HEK293 (cell line): ENCODE measurements around the gene PLCB1.

Experiments used
- CTCF ChIA-PET: fragments of 350-600 bp; formaldehyde crosslinking; extraction: SDS; loops from one replicate; lab custom pipeline; 2021; ENCODE audit warnings: antibody characterized with exemption; lab: Yijun Ruan, JAX
- POLR2A ChIA-PET: fragments of 300-600 bp; formaldehyde crosslinking; extraction: SDS; loops from one replicate; lab custom pipeline; 2020; ENCODE audit warnings: antibody characterized with exemption, inconsistent platforms; lab: Yijun Ruan, JAX
- H3K27ac ChIP-seq: fragments of 200-500 bp; sonication (Bioruptor generic); 2 replicates; pipeline ENCODE4 v1.5.1; 2014; ENCODE audit warnings: low read depth, low read length, control low read depth, inconsistent platforms; ENCODE audit errors: extremely low read depth
- H3K36me3 ChIP-seq, 2 experiments: fragments of 200-500 bp in 1 of 2; sonication (Bioruptor generic) in 1 of 2; 1 replicate in 1 of 2; 2 replicates in 1 of 2; pipeline ENCODE4 v1.5.1; 2014 to 2017; ENCODE audit warnings: inconsistent platforms in 2 of 2, low read length in 2 of 2; ENCODE audit not compliant: control insufficient read depth in 2 of 2, insufficient read depth in 1 of 2
- H3K4me1 ChIP-seq: fragments of 200-500 bp; sonication (Bioruptor generic); 2 replicates; pipeline ENCODE4 v1.5.1; 2014; ENCODE audit warnings: mild to moderate bottlenecking, low read length, inconsistent platforms; ENCODE audit not compliant: control insufficient read depth, insufficient read depth
- H3K4me3 ChIP-seq: 2 replicates; pipeline ENCODE4 v1.5.1; 2011; ENCODE audit warnings: low read depth, mild to moderate bottlenecking, control low read depth, low read length, moderate library complexity
- H3K9me3 ChIP-seq: fragments of 200-500 bp; sonication (Bioruptor generic); 2 replicates; pipeline ENCODE4 v1.5.1; 2014; ENCODE audit warnings: low read depth, low read length, inconsistent platforms; ENCODE audit not compliant: control insufficient read depth, insufficient read depth
- FEZF1 ChIP-seq: fragments of 450-650 bp; formaldehyde crosslinking; IDR thresholded peaks from 2 replicates; pipeline ENCODE4 v1.5.1; 2016; ENCODE audit warnings: missing biosample characterization, missing genetic modification characterization
- HOXA7 ChIP-seq: sonication (generic); formaldehyde crosslinking; IDR thresholded peaks from 2 replicates; pipeline ENCODE4 v1.8.1; 2022; ENCODE audit warnings: missing genetic modification reagents, borderline replicate concordance
- PATZ1 ChIP-seq: fragments of 450-650 bp; formaldehyde crosslinking; IDR thresholded peaks from 2 replicates; pipeline ENCODE4 v1.5.1; 2016; ENCODE audit warnings: missing biosample characterization, missing genetic modification characterization
- SP7 ChIP-seq: fragments of 450-650 bp; formaldehyde crosslinking; IDR thresholded peaks from 2 replicates; pipeline ENCODE4 v1.5.1; 2016; ENCODE audit warnings: missing biosample characterization, missing genetic modification characterization
- ZBTB20 ChIP-seq: fragments of 450-650 bp; formaldehyde crosslinking; IDR thresholded peaks from 2 replicates; pipeline ENCODE4 v1.5.1; 2016; ENCODE audit warnings: missing biosample characterization, missing genetic modification characterization
- ZBTB21 ChIP-seq: fragments of 450-650 bp; formaldehyde crosslinking; IDR thresholded peaks from 2 replicates; pipeline ENCODE4 v1.5.1; 2017; ENCODE audit warnings: missing biosample characterization, missing genetic modification characterization
- ZBTB6 ChIP-seq: fragments of 450-650 bp; formaldehyde crosslinking; IDR thresholded peaks from 2 replicates; pipeline ENCODE4 v1.5.1; 2017; ENCODE audit warnings: missing biosample characterization, missing genetic modification characterization
- ZBTB7A ChIP-seq: fragments of 450-650 bp; formaldehyde crosslinking; IDR thresholded peaks from 2 replicates; pipeline ENCODE4 v1.5.1; 2016; ENCODE audit warnings: low read depth, missing biosample characterization, missing genetic modification characterization
- ZBTB8A ChIP-seq: fragments of 450-650 bp; formaldehyde crosslinking; IDR thresholded peaks from 2 replicates; pipeline ENCODE4 v1.5.1; 2016; ENCODE audit warnings: missing biosample characterization, missing genetic modification characterization
- ZIC2 ChIP-seq: fragments of 450-650 bp; formaldehyde crosslinking; IDR thresholded peaks from 2 replicates; pipeline ENCODE4 v1.5.1; 2016; ENCODE audit warnings: missing biosample characterization, missing genetic modification characterization
- ZNF133 ChIP-seq: fragments of 450-650 bp; formaldehyde crosslinking; IDR thresholded peaks from 2 replicates; pipeline ENCODE4 v1.5.1; 2016; ENCODE audit warnings: missing biosample characterization, missing genetic modification characterization
- ZNF148 ChIP-seq: fragments of 450-650 bp; formaldehyde crosslinking; IDR thresholded peaks from 2 replicates; pipeline ENCODE4 v1.5.0; 2017; ENCODE audit warnings: missing biosample characterization, missing genetic modification characterization, borderline replicate concordance
- ZNF324 ChIP-seq: fragments of 450-650 bp; formaldehyde crosslinking; IDR thresholded peaks from 2 replicates; pipeline ENCODE4 v1.5.1; 2016; ENCODE audit warnings: missing biosample characterization, missing genetic modification characterization
- ZNF354C ChIP-seq: fragments of 450-650 bp; formaldehyde crosslinking; IDR thresholded peaks from 2 replicates; pipeline ENCODE4 v1.5.1; 2016; ENCODE audit warnings: missing biosample characterization, missing genetic modification characterization, low read depth, borderline replicate concordance
- ZNF521 ChIP-seq: fragments of 450-650 bp; formaldehyde crosslinking; IDR thresholded peaks from 2 replicates; pipeline ENCODE4 v1.5.1; 2017; ENCODE audit warnings: missing biosample characterization, mild to moderate bottlenecking, missing genetic modification characterization
- ZNF558 ChIP-seq: fragments of 450-650 bp; formaldehyde crosslinking; IDR thresholded peaks from 2 replicates; pipeline ENCODE4 v1.5.1; 2016; ENCODE audit warnings: missing biosample characterization, missing genetic modification characterization
- ZNF623 ChIP-seq: fragments of 450-650 bp; formaldehyde crosslinking; IDR thresholded peaks from 2 replicates; pipeline ENCODE4 v1.5.1; 2016; ENCODE audit warnings: missing biosample characterization, missing genetic modification characterization
- ZNF692 ChIP-seq: fragments of 450-650 bp; formaldehyde crosslinking; IDR thresholded peaks from 2 replicates; pipeline ENCODE4 v1.5.1; 2016; ENCODE audit warnings: missing biosample characterization, missing genetic modification characterization

Gene PLCB1

GRCh38 chr20:8284902-8285301, 152.8 kb downstream of the PLCB1 start:
- Histone ChIP-seq H3K36me3 (no peaks in the 10 kb centered on the region), H3K4me3 (no peak overlapping the region), H3K4me1 (no peaks in the 10 kb centered on the region), H3K9me3 (no peaks in the 10 kb centered on the region), H3K27ac (no peak overlapping the region)
- TF ChIP-seq ZBTB8A (tag by site-specific recombination) (no peak), ZNF133 (tag by site-specific recombination) (no peak), ZNF623 (tag by site-specific recombination) (no peak), PATZ1 (no peak), ZBTB20 (tag by site-specific recombination) (no peak), HOXA7 (CRISPR knock-in tag) (no peak), ZNF521 (tag by site-specific recombination) (no peak), ZIC2 (tag by site-specific recombination) (no peak), ZNF324 (tag by site-specific recombination) (no peak), ZNF558 (no peak), ZNF692 (tag by site-specific recombination) (no peak), ZNF354C (tag by site-specific recombination) (no peak)
- POLR2A ChIA-PET = no interaction called here
- CTCF ChIA-PET = no interaction called here

GRCh38 chr20:8287340-8287739, 155.3 kb downstream of the PLCB1 start:
- H3K4me1 ChIP-seq = no peaks in the 10 kb centered on the region
- CTCF ChIA-PET = interaction anchor here (0.5 kb wide), 1 partner anchor 248 kb away, joined by 3 read pairs; no protein-coding TSS in a partner anchor
- POLR2A ChIA-PET = no interaction called here

More at GRCh38 chr20:8287340-8287739, 155.3 kb downstream of the PLCB1 start:
- Histone ChIP-seq H3K27ac (no peak overlapping the region), H3K4me3 (no peak overlapping the region), H3K36me3 (no peaks in the 10 kb centered on the region), H3K9me3 (no peaks in the 10 kb centered on the region)
- peak; percentile 85 for TF ChIP-seq ZIC2 (tag by site-specific recombination)
- TF ChIP-seq ZBTB21 (tag by site-specific recombination) = no peak
- peak; percentile 62 for TF ChIP-seq SP7 (tag by site-specific recombination)
- TF ChIP-seq FEZF1 (tag by site-specific recombination) = no peak
- TF ChIP-seq ZBTB6 (tag by site-specific recombination) = no peak
- no peak for TF ChIP-seq ZNF148 (tag by site-specific recombination)
- no peak for TF ChIP-seq ZBTB7A (tag by site-specific recombination)
